Adrenal gland (tissue), 12 donors: ENCODE measurements around the gene CAMK1. TPM values are rescaled to one million over a fixed set of nuclear protein-coding genes. Genes with fewer than 3 reads are reported as not detected.

Experiments used
- DNase-seq, 7 donors: peaks; one replicate each; pipeline ENCODE4 v3.0.0-alpha.2; 2019 to 2020
- H3K27ac ChIP-seq, 5 donors: fragments of 200-600 bp; sonication (generic) in 4 of 5; 1 replicate in 3 of 5; 2 replicates in 2 of 5; pipeline versions ENCODE4 v1.5.1 to v1.8.0; 2016 to 2020; ENCODE audit warnings: mild to moderate bottlenecking in 1 of 5
- H3K27me3 ChIP-seq: fragments of 200-600 bp; 2 replicates; pipeline ENCODE4 v1.8.0; 2021
- H3K36me3 ChIP-seq, 2 donors: fragments of 200-600 bp; replicated peaks in 1 of 2; 1 replicate in 1 of 2; 2 replicates in 1 of 2; pipeline versions ENCODE4 v1.5.1 to v1.8.0; 2018 to 2022
- H3K4me1 ChIP-seq, 2 donors: fragments of 200-600 bp; replicated peaks in 1 of 2; 1 replicate in 1 of 2; 2 replicates in 1 of 2; pipeline versions ENCODE4 v1.5.1 to v1.8.0; 2018 to 2021
- H3K4me3 ChIP-seq, 4 donors: fragments of 200-600 bp; sonication (generic) in 3 of 4; one replicate each; pipeline ENCODE4 v1.5.1; 2016 to 2018
- H3K9me3 ChIP-seq, 3 donors: fragments of 200-600 bp; sonication (generic) in 1 of 3; replicated peaks in 1 of 3; 1 replicate in 2 of 3; 2 replicates in 1 of 3; pipeline versions ENCODE4 v1.5.1 to v1.8.0; 2016 to 2021
- CTCF ChIP-seq, 6 experiments: fragments of 450-650 bp in 4 of 6; fragments of 200-600 bp in 2 of 6; sonication (generic) in 1 of 6; IDR thresholded peaks; 1 replicate in 5 of 6; 2 replicates in 1 of 6; pipeline versions ENCODE4 v1.5.1 to v1.8.0; 2016 to 2021; ENCODE audit warnings: antibody characterized with exemption in 6 of 6, mild to moderate bottlenecking in 2 of 6, moderate library complexity in 1 of 6
- POLR2A ChIP-seq, 2 donors: fragments of 450-650 bp; IDR thresholded peaks; one replicate each; pipeline ENCODE4 v1.6.1; 2017; ENCODE audit warnings: antibody characterized with exemption in 2 of 2, mild to moderate bottlenecking in 2 of 2, moderate library complexity in 1 of 2
- WGBS, 4 donors: extraction: QIAGEN DNeasy Blood & Tissue Kit in 2 of 4; methylation state at CpG; one replicate each; pipeline versions ENCODE4 v1.1.5 to v1.1.7; 2013 to 2017; 5-methylcytosine and 5-hydroxymethylcytosine counted together
- intact Hi-C, 2 donors: fragments of 100-400 bp; cut with DNase I; formaldehyde crosslinking; loops; one replicate each; pipeline versions ENCODE4 v1.14.1 to v1.15.0; 2022 to 2023
- polyA plus RNA-seq, 3 donors: library from polyadenylated mRNA; stranded (reverse); fragments of 200-250 nt in 2 of 3; fragments of 350-450 nt in 1 of 3; fragmentation: Illumina TruSeq in 1 of 3; extraction: RNeasy Lipid Tissue Mini Kit (QIAGEN cat#74804) in 1 of 3; gene quantifications; one replicate each; pipeline ENCODE4 v1.2.3, GENCODE V29; 2013 to 2014
- total RNA-seq, 9 donors: library from RNA; depleted of rRNA in 4 of 9; stranded (reverse); fragments of >200 nt in 4 of 9; fragments of 120-200 nt in 1 of 9; fragmentation: NEBNext Ultra II Directional in 1 of 9; extraction: Animal tissue kit (Norgen Biotek cat#: 25700) in 1 of 9; gene quantifications; one replicate each; pipeline versions ENCODE4 v1.1.0 to v1.2.4, GENCODE V29; 2013 to 2023
- donor health status: healthy with polysubstance abuse.
- donor health status: Bipolar disorder and iron deficiency.
- donor health status: DM: yes; HTN: yes; CAD: no.
- donor health status: DM: no; HTN: no; CAD: no.
- donor health status: DM: no; HTN: no; CAD: no.
- donor health status: DM: yes; HTN: yes; CAD: no.

CAMK1 gene
- total and polyA plus RNA-seq, 12 donors, result 12.7 to 281 (median 176) TPM

- WGBS, 4 donors, result 73 to 79% (median 76%) methylated on average over 4 of the region's 4 CpGs
- Histone ChIP-seq H3K9me3 (no peaks in the 10 kb centered on the region), H3K27ac (peak overlapping the region in 3 of 5 donors; percentile 67 to 77 (median 73)), H3K4me1 (peaks cover 57 to 67% of the 10 kb centered on the region in 2 donors), H3K27me3 (no peaks in the 10 kb centered on the region), H3K36me3 (peaks cover 0 to 62% of the 10 kb centered on the region in 2 donors), H3K4me3 (no peak overlapping the region)
- TF ChIP-seq POLR2A (IDR thresholded peaks at IDR 0.05) (no peak), CTCF (IDR thresholded peaks at IDR 0.05) (no peak)
- intact Hi-C loops, result no loop called here
- no peak for DNase-seq
Measured at GRCh38 chr3:9784965-9785364, 15.2 kb upstream of the CAMK1 start.

GRCh38 chr3:9783954-9784353 is 14.2 kb upstream of the CAMK1 start:
- intact Hi-C loops, result no loop called here
- Histone ChIP-seq H3K36me3 (peaks cover 0 to 54% of the 10 kb centered on the region in 2 donors), H3K4me1 (peaks cover 57 to 68% of the 10 kb centered on the region in 2 donors), H3K9me3 (no peaks in the 10 kb centered on the region), H3K27me3 (no peaks in the 10 kb centered on the region), H3K4me3 (no peak overlapping the region), H3K27ac (peak overlapping the region in 1 of 5 donors; percentile 61)
- TF ChIP-seq CTCF (IDR thresholded peaks at IDR 0.05) (no peak), POLR2A (IDR thresholded peaks at IDR 0.05) (no peak)
- peak in 2 of 7 donors; percentile 43 to 48 for DNase-seq
- 51 to 69% (median 62%) methylated on average over 8 to 14 of the region's 14 CpGs for WGBS, 4 donors

GRCh38 chr3:9782770-9783169 is 13.0 kb upstream of the CAMK1 start:
- Histone ChIP-seq H3K27ac (peak overlapping the region in 2 of 5 donors; percentile 57 to 72), H3K27me3 (no peaks in the 10 kb centered on the region), H3K36me3 (peaks cover 0 to 48% of the 10 kb centered on the region in 2 donors), H3K9me3 (no peaks in the 10 kb centered on the region), H3K4me1 (peaks cover 61 to 77% of the 10 kb centered on the region in 2 donors), H3K4me3 (no peak overlapping the region)
- 26 to 40% (median 36%) methylated on average over 3 of the region's 3 CpGs for WGBS, 4 donors
- intact Hi-C loops, result no loop called here
- no peak for DNase-seq
- TF ChIP-seq POLR2A (IDR thresholded peaks at IDR 0.05), result no peak
- TF ChIP-seq CTCF (IDR thresholded peaks at IDR 0.05), result no peak

GRCh38 chr3:9781978-9782603 is 12.3 kb upstream of the CAMK1 start:
- intact Hi-C loops, result no loop called here
- Histone ChIP-seq H3K4me3 (no peak overlapping the region), H3K36me3 (peaks cover 0 to 48% of the 10 kb centered on the region in 2 donors), H3K27me3 (no peaks in the 10 kb centered on the region), H3K27ac (peak overlapping the region in 3 of 5 donors; percentile 53 to 72 (median 57)), H3K9me3 (no peaks in the 10 kb centered on the region), H3K4me1 (peaks cover 56 to 77% of the 10 kb centered on the region in 2 donors)
- no peak for TF ChIP-seq POLR2A (IDR thresholded peaks at IDR 0.05)
- TF ChIP-seq CTCF (IDR thresholded peaks at IDR 0.05), result no peak
- WGBS, 4 donors, result 41 to 54% (median 50%) methylated on average over 3 of the region's 3 CpGs
- DNase-seq, result no peak
